HCT116 (cell line): ENCODE results near the gene SLC22A5.

Source experiments
- ATF3 ChIP-seq: IDR thresholded peaks from 2 replicates; pipeline ENCODE4 v1.6.1; 2012
- CEBPB ChIP-seq: IDR thresholded peaks from 2 replicates; pipeline ENCODE4 v1.6.1; 2012; ENCODE audit warnings: low read depth
- CTCF ChIP-seq, 3 experiments: fragments of 200-600 bp in 1 of 3; sonication (generic) in 1 of 3; IDR thresholded peaks in 2 of 3; conservative IDR thresholded peaks in 1 of 3; 2 replicates each; pipeline ENCODE4 v1.5.1; 2012 to 2017; ENCODE audit warnings: low read depth in 2 of 3, low read length in 2 of 3, antibody characterized with exemption in 1 of 3, borderline replicate concordance in 1 of 3, control low read depth in 1 of 3, mild to moderate bottlenecking in 1 of 3, mixed read lengths in 1 of 3, mixed run types in 1 of 3, moderate library complexity in 1 of 3; ENCODE audit not compliant: insufficient read depth in 1 of 3
- ELF1 ChIP-seq: IDR thresholded peaks from 2 replicates; pipeline ENCODE4 v1.6.1; 2012; ENCODE audit warnings: low read depth, borderline replicate concordance
- EZH2 ChIP-seq: fragments of 200-600 bp; sonication (generic); IDR thresholded peaks from 2 replicates; pipeline ENCODE4 v1.6.1; 2017; ENCODE audit warnings: antibody characterized with exemption, mixed run types
- JUND ChIP-seq: IDR thresholded peaks from 2 replicates; pipeline ENCODE4 v1.6.1; 2012
- POLR2A ChIP-seq: IDR thresholded peaks from 2 replicates; pipeline ENCODE4 v1.7.0; 2011; ENCODE audit warnings: borderline replicate concordance; ENCODE audit not compliant: insufficient read depth, insufficient read length; ENCODE audit errors: extremely low read depth
- POLR2AphosphoS5 ChIP-seq: IDR thresholded peaks from 2 replicates; pipeline ENCODE4 v1.6.1; 2011; ENCODE audit warnings: mild to moderate bottlenecking, low read depth, low read length, moderate library complexity
- REST ChIP-seq: IDR thresholded peaks from 2 replicates; pipeline ENCODE4 v1.6.1; 2012; ENCODE audit warnings: low read depth
- SP1 ChIP-seq: IDR thresholded peaks from 2 replicates; pipeline ENCODE4 v1.6.1; 2012; ENCODE audit warnings: low read depth
- SRF ChIP-seq: IDR thresholded peaks from 2 replicates; pipeline ENCODE4 v1.6.1; 2012; ENCODE audit warnings: low read depth

GRCh38 chr5:132378580-132378979, 9.1 kb downstream of the SLC22A5 start:
- TF ChIP-seq CTCF (IDR thresholded peaks at IDR 0.05 in 2 of 3, conservative IDR thresholded peaks at IDR 0.05 in 1 of 3; ENCODE audit: borderline replicate concordance in 1 of 3, insufficient read depth in 1 of 3, low read depth in 2 of 3, low read length in 2 of 3), result no peak
- no peak for TF ChIP-seq SP1
- TF ChIP-seq ATF3, result no peak
- no peak for TF ChIP-seq POLR2AphosphoS5
- TF ChIP-seq POLR2A, result no peak
- TF ChIP-seq REST, result no peak
- no peak for TF ChIP-seq JUND
- TF ChIP-seq CEBPB, result no peak
- TF ChIP-seq EZH2, result no peak
- TF ChIP-seq ELF1, result no peak
- no peak for TF ChIP-seq SRF
